K562 (cell line): Measurements from ENCODE around the gene CBX3. TPM values are rescaled to one million over a fixed set of nuclear protein-coding genes. Genes with fewer than 3 reads are reported as not detected.

Source experiments
- ARID3A ChIP-seq: IDR thresholded peaks from 2 replicates; pipeline ENCODE4 v1.6.1; 2012; ENCODE audit warnings: low read depth, low read length, improper control_type of control experiment, borderline replicate concordance
- CCNT2 ChIP-seq: IDR thresholded peaks from 2 replicates; pipeline ENCODE4 v1.6.1; 2011; ENCODE audit warnings: borderline replicate concordance, low read depth, mild to moderate bottlenecking, moderate library complexity, mixed read lengths, low read length; ENCODE audit not compliant: insufficient read length; ENCODE audit errors: extremely low read depth
- HEY1 ChIP-seq: fragments of 250-450 bp; sonication (Bioruptor Pico); IDR thresholded peaks from 2 replicates; pipeline ENCODE4 v1.5.0; 2020; ENCODE audit warnings: mild to moderate bottlenecking, moderate library complexity, borderline replicate concordance
- JUNB ChIP-seq: fragments of 450-650 bp; formaldehyde crosslinking; conservative IDR thresholded peaks from 2 replicates; pipeline ENCODE4 v1.4.0; 2020; ENCODE audit warnings: mild to moderate bottlenecking
- L3MBTL2 ChIP-seq: fragments of 450-650 bp; IDR thresholded peaks from 2 replicates; pipeline ENCODE4 v1.6.1; 2016; ENCODE audit warnings: mild to moderate bottlenecking, moderate library complexity
- MBD1 ChIP-seq: fragments of 250-450 bp; sonication (Bioruptor Pico); IDR thresholded peaks from 2 replicates; pipeline ENCODE4 v1.8.0; 2022; ENCODE audit warnings: inconsistent platforms
- POLR2B ChIP-seq: fragments of 450-650 bp; IDR thresholded peaks from 2 replicates; pipeline ENCODE4 v1.6.1; 2018; ENCODE audit warnings: low read depth; ENCODE audit not compliant: partially characterized antibody
- POLR2H ChIP-seq: IDR thresholded peaks from 2 replicates; pipeline ENCODE4 v1.6.1; 2016; ENCODE audit warnings: missing genetic modification characterization, low read depth, mild to moderate bottlenecking, control low read depth, missing compliant biosample characterization, moderate library complexity
- RBFOX2 ChIP-seq: fragments of 200-400 bp; formaldehyde crosslinking; IDR thresholded peaks from 2 replicates; pipeline ENCODE4 v1.6.1; 2017; ENCODE audit warnings: low read depth, mild to moderate bottlenecking, low read length, moderate library complexity
- SUPT5H ChIP-seq: fragments of 450-650 bp; IDR thresholded peaks from 2 replicates; pipeline ENCODE4 v1.6.1; 2016
- ZBTB11 ChIP-seq, 3 experiments: fragments of 200-800 bp in 1 of 3; fragments of 250-450 bp in 1 of 3; fragments of 450-650 bp in 1 of 3; sonication (Bioruptor Pico) in 1 of 3; sonication (Bioruptor generic) in 1 of 3; formaldehyde crosslinking in 1 of 3; IDR thresholded peaks; 2 replicates each; pipeline versions ENCODE4 v1.6.1 to v1.8.0; 2016 to 2022; ENCODE audit warnings: mild to moderate bottlenecking in 2 of 3, missing genetic modification characterization in 2 of 3, missing compliant biosample characterization in 1 of 3, moderate library complexity in 1 of 3
- ZNF609 ChIP-seq: sonication (generic); formaldehyde crosslinking; IDR thresholded peaks from 2 replicates; pipeline ENCODE4 v1.8.1; 2023; ENCODE audit warnings: missing genetic modification reagents, mild to moderate bottlenecking, borderline replicate concordance
- ZNF717 ChIP-seq: fragments of 250-450 bp; sonication (Bioruptor Pico); IDR thresholded peaks from 2 replicates; pipeline ENCODE4 v1.5.0; 2021
- polyA plus RNA-seq, 8 experiments: library from polyadenylated mRNA; depleted of rRNA in 4 of 8; stranded (reverse) in 5 of 8; unstranded in 3 of 8; fragments of >200 nt; fragmentation: Nextera tagmentation in 2 of 8; fragmentation: Illumina TruSeq in 1 of 8; extraction: Ambion mirVana in 2 of 8; extraction: Trizol in 1 of 8; gene quantifications; 2 replicates each; pipeline versions ENCODE4 v1.2.1 to v1.2.3, GENCODE V29; 2011 to 2014; ENCODE audit warnings: inconsistent platforms in 1 of 8, missing spikeins in 1 of 8
- total RNA-seq, 7 experiments: library from RNA; depleted of rRNA in 6 of 7; stranded (reverse); fragments of >200 nt in 6 of 7; fragmentation: Illumina TruSeq in 2 of 7; extraction: Trizol in 2 of 7; gene quantifications; 2 replicates each; pipeline versions ENCODE4 v1.2.1 to v1.2.3, GENCODE V29; 2011 to 2021; ENCODE audit warnings: low replicate concordance in 1 of 7

CBX3 gene
- total and polyA plus RNA-seq, 9 of the 15 experiments (the other 6 are each of a cell fraction or from before 2014, with no cell fraction given) = 198 to 413 (median 328) TPM

GRCh38 chr7:26187380-26188205 lies 14.0 kb upstream of the CBX3 start (continued):
- TF ChIP-seq ARID3A (0 out of 2 replicates have a peak, but pooled peaks have one; percentile 55), SUPT5H (peak; percentile 80), L3MBTL2 (0 out of 2 replicates have a peak, but pooled peaks have one; percentile 27), ZNF717 (CRISPR knock-in tag) (0 out of 2 replicates have a peak, but pooled peaks have one; percentile 7), CCNT2 (peak; percentile 54), POLR2H (tag) (peak; percentile 73), RBFOX2 (0 out of 2 replicates have a peak, but pooled peaks have one; percentile 24), MBD1 (no peak), ZBTB11 (CRISPR knock-in tag; IDR thresholded peaks at IDR 0.05) (peak in 1 of 3 experiments; percentile 28; a peak in 1 of 6 replicates), ZNF609 (0 out of 2 replicates have a peak, but pooled peaks have one; percentile 17), HEY1 (CRISPR knock-in tag) (peak; percentile 25; the same call in 1 of the 2 replicates), POLR2B (peak; percentile 84), JUNB (CRISPR knock-in tag) (no peak)
